ENCODE data around the gene PDE6A. TPM values are rescaled to one million over a fixed set of nuclear protein-coding genes. Genes with fewer than 3 reads are reported as not detected.
"Not testable (repeated sequence)": the region's sequence is repeated elsewhere in the genome, so short reads cannot be mapped to it uniquely, and the experiment has no call there.

PDE6A gene
- total RNA-seq, 2 donors from 2014 or later: 4.2 to 4.7 TPM

GRCh38 chr5:149904293-149904886 lies 40.2 kb downstream of the PDE6A start:
- DNase-seq (no peak), ATAC-seq (peak; percentile 27)
- intact Hi-C loops (cut with DNase I, micrococcal nuclease): no loop called here

DNA sequence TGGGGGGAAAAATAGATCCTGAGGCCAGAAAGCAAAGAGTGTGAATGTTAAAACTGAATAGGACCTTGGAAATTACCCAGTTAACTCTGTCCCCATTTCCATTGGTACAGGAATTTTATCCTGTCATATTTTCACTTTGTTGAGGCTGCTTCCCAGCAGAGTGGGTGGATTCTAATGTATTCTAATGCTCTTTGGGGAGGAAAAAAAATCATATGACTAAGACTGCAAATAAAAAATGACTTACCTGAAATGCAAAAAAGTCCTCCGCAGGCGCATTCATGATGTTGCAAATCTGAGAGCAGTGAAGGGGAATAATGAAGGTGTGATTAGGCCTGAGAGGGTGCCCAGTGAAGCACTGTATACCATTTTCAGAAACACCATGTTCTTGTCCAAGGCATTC lies 41.2 kb downstream of the PDE6A start:
- intact Hi-C loops (cut with DNase I, micrococcal nuclease): no loop called here
- DNase-seq (no peak), ATAC-seq (no peak)

DNA sequence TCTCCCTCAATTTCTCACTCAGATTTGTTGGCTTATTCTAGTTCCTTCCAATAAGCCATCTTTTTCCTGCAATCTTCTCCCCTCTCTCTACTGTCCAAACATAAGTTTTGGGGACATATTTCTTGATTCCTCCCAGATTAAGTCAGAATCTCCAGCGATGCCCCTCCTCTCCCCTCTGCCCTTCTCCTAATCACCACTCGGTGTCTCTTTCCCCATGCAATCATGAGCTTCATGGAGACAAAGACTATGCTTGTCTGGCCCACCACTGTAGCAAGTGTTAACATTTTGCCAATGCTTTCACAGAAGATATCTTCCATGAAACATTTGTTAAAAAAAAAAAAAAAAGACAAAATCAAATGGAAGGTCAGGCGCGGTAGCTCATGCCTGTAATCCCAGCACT lies 42.4 kb downstream of the PDE6A start:
- DNase-seq (no peak), ATAC-seq (no peak)
- intact Hi-C loops (cut with DNase I, micrococcal nuclease): no loop called here

DNA sequence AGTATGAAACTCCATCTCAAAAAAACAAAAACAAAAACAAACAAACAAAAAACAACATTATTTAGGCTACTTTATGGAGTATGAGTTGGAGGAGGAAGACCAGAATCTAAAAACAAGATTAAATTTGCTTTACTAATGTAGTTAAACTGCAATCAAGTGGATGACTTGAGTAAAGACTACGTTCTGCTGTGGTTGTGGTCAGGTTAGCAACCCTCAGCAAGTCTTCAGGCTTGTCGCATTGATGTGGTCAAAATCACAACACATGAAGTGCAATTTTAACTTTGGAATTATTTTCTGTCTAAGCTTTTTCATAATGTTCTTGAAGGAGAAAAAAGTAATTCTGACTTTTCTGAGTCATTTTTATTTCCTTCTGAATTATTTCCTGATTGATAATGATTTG lies 43.1 kb downstream of the PDE6A start:
- ATAC-seq (no peak), DNase-seq (no peak)
- intact Hi-C loops (cut with DNase I, micrococcal nuclease): no loop called here

DNA sequence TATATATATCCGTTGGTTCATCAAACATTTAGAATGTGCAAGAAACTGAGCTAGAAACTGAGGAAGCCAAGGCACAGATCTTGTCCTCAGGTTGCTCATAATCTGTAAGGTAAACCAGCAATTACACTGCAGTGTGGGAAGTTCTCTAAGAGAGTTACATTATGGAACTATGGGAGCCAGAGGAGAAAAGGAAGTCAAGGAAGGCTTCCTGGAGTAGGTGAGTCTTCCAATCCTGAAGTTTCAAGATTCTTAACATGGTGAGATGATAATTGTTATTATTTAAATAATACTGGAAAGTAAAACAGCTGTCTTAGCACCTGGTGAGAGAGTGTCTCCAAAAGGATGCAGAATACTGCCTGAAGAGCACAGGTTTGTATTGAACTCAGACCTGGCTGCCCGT lies 44.2 kb downstream of the PDE6A start:
- no peak for ATAC-seq
- intact Hi-C loops (cut with DNase I, micrococcal nuclease): no loop called here
- no peak for DNase-seq

GRCh38 chr5:149898811-149899210 lies 45.8 kb downstream of the PDE6A start:
- no peak for ATAC-seq
- intact Hi-C loops (cut with DNase I, micrococcal nuclease): no loop called here
- no peak for DNase-seq

DNA sequence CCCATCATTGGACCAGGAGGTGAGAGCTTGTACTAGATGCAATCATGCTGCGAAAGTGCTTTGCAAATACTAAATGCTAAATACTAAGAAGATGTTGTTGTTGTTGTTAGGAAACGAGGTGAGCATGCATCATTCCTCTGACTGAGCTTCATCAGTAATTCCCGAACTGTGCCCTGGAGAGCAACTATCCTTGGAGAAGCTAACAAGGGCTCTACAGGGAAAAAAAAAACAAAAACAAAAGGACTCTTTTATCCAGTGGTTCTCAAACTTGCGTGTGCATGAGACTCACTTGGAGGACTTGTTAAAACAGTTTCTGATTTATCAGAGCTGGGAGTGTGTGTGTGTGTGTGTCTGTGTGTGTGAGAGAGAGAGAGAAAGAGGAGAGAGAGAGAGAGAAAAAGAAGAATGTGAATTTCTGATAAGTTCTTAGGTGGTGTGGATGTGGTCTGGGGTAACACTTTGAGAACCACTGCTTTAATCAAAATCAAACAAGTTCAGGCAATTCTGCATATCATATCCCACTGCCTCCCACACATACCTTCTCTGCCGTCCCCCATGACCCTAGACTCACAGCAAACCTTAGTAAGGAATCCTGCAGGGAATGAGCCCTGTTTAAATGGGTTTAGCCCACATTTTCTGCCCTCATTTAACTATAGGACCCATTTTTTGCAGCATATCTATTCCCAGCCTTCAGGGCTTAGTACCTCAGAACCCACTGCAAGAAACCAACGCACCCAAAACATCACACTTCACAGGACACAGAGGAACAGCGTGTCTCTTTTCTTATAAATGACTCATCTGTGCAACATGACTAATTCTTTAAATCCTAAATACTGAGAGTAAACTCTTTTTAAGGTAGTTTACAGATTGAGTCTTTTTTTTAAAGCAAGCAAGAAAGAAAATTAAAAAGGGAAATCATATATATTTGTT lies 48.9 kb downstream of the PDE6A start:
- DNase-seq (no peak), ATAC-seq (no peak)
- intact Hi-C loops (cut with DNase I, micrococcal nuclease): no loop called here

- ATAC-seq: no peak
- intact Hi-C loops (cut with DNase I, micrococcal nuclease): no loop called here
- DNase-seq: no peak
Observed at GRCh38 chr5:149894237-149894636, 50.4 kb downstream of the PDE6A start.

DNA sequence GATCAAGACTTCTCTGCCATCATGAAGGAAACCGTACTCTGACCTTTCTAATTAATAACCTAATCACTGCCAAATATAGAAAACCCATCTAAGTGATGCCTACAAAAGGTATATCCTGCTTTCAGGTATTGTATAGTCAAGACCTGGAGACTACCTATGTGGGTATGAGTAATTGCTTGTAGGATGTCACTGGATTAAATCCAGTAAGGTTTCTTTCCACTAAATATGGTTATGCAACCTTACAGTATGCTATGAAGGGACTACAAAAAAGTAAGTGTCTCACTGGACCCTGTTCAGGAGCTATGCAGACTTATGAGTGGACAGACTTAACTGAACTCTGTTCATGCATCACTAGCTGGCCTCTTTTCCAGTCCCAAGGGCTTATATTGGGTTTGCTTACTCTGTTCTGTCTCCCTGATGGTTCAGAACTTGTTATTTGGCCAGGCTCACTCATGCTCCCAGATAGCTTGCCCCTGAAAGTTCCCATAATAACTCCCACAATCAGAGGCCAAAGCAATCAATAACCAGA lies 51.1 kb downstream of the PDE6A start:
- intact Hi-C loops (cut with DNase I, micrococcal nuclease): no loop called here
- DNase-seq (no peak), ATAC-seq (peak; percentile 30)

DNA sequence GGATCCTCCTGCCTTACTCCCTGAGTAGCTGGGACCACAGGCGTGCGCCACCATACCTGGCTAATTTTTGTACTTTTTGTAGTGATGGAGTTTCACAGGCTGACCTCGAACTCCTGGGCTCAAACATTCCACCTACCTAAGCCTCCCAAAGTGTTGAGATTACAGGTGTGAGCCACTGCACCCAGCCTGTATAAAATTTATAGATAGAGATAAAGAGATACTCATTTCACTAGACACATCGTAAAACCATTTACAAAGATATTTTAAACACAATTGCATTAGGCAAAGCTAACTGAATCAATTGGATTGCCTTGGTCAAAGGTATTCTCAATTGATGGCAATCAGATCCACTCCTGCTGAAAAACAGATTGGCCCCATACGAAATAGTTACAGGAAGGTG lies 52.0 kb downstream of the PDE6A start:
- no peak for DNase-seq
- intact Hi-C loops (cut with DNase I, micrococcal nuclease): no loop called here
- ATAC-seq: peak; percentile 88

DNA sequence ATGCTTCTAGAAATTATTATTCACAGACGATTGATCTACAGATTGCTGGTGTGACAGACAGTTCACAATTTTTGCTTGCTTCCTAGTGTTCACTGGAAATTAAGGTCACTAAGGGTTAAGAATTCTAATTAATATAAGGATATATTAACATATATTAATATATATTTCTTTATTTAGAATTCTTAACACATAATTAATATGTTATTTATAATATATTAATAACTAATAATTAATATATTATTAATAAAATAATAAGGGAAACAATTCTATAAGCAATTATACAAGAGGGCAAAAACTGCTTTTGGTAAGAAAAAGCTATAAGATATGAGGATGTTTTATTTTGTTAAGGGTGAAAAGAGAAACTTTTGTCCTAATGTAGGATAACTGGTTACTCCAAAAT lies 56.3 kb downstream of the PDE6A start:
- DNase-seq (no peak), ATAC-seq (no peak)
- intact Hi-C loops (cut with DNase I, micrococcal nuclease): no loop called here

DNA sequence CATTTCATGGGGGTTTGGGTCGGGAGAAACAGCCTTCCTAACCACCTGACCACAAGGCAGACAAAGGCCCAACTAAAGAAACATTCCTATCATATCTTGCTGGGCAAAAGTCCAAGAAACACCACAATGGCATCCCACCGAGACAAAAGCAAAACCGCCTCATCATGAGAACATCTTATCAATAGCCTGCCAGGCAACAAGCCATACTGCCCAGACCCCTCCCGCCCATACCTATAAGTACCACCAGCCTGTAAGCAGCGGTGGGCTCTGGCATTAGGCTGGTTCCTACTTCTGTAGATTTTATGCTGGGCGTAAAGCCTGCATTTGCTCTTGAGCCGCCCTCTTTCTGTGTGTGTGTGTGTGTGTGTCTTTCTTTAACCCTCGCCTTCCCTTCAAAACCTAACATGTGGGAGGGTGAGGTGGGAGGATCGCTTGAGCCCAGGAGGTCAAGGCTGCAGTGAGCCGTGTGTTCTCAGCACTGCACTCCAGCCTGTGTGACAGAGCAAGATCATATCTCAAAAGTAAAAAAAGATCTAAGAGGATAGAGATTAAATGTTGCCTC lies 56.9 kb downstream of the PDE6A start:
- no peak for DNase-seq
- intact Hi-C loops (cut with DNase I, micrococcal nuclease): no loop called here
- ATAC-seq: no peak

DNA sequence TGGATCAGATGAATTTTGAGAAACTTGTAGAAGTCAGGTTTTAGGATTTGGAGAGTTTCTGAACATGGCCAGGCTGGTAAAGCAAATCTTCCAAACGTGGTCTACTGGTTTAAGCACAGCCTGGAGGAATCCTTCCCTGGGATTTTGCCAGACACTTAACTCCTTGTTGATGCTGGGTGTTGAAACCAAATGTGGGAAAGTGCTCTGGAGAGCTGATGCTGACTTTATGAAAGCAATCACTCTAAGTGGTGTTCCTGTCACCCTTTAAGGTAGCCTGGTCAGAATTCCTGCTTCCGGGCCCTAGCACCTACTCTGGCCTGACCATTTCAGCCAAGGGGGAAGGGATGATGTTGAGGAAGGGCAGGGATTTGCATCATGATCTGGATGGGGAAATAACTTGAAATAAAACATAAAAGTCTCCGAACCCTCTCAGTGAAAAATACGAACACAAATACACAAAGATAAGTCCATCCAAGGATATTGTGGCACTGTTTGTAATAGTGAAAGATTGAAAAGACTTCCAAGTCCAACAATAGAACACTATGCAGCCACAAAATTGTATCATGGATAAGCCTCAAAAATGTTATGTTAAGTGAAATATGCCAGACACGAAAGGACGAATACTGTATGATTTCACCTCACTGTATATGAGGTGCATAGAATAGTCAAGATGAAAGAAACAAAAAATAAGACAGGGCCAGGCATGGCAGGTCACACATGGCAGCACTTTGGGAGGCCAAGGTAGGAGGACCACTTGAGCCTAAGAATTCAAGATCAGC lies 57.7 kb downstream of the PDE6A start:
- ATAC-seq: no peak
- no peak for DNase-seq
- intact Hi-C loops (cut with DNase I, micrococcal nuclease): no loop called here

DNA sequence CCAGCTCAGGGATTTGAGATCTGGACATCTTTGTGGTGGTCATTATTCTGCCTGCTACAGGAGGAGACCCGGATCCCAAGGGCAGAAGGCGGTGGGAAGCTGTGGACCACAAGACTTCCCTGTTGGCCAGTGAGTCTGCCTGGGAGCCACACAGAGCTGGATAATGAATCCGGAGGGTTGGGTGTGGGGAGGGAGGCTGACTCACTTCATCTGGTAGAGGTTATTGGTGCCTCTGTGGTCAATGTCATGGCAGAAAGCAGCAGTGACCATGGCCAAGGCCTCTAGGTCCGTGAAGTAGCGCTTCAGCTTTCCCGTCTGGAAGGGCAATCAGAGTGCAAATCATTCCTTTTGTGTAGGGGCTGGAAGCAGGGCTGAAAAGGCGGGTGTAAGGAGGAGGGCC lies 58.5 kb downstream of the PDE6A start:
- intact Hi-C loops (cut with DNase I, micrococcal nuclease): no loop called here
- ATAC-seq: peak; percentile 52
- DNase-seq: no peak

- ATAC-seq (peak; percentile 89), DNase-seq (no peak)
- intact Hi-C loops (cut with DNase I, micrococcal nuclease): no loop called here
Observed at GRCh38 chr5:149885513-149885912, 59.1 kb downstream of the PDE6A start.

GRCh38 chr5:149883550-149883949 lies 61.0 kb downstream of the PDE6A start:
- intact Hi-C loops (cut with DNase I, micrococcal nuclease): no loop called here
- ATAC-seq (no peak), DNase-seq (no peak)

DNA sequence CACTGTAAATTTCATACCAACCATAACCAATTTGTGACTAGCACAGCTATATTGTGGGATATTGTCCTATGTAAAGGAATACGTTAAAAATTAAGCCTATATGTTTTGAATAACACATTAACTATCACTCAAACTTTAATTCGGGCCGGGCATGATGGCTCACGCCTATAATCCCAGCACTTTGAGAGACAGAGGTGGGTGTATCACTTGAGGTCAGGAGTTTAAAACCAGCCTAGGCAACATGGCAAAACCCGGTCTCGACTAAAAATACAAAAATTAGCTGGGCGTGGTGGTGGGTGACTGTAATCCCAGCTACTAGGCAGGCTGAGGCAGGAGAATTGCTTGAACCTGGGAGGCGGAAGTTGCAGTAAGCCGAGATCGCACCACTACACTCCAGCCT lies 62.0 kb downstream of the PDE6A start:
- ATAC-seq; DNase-seq; intact Hi-C loops (cut with DNase I, micrococcal nuclease): not testable (repeated sequence)

- no peak for DNase-seq
- ATAC-seq: no peak
- intact Hi-C loops (cut with DNase I, micrococcal nuclease): no loop called here
Observed at GRCh38 chr5:149881874-149882273, 62.7 kb downstream of the PDE6A start.

DNA sequence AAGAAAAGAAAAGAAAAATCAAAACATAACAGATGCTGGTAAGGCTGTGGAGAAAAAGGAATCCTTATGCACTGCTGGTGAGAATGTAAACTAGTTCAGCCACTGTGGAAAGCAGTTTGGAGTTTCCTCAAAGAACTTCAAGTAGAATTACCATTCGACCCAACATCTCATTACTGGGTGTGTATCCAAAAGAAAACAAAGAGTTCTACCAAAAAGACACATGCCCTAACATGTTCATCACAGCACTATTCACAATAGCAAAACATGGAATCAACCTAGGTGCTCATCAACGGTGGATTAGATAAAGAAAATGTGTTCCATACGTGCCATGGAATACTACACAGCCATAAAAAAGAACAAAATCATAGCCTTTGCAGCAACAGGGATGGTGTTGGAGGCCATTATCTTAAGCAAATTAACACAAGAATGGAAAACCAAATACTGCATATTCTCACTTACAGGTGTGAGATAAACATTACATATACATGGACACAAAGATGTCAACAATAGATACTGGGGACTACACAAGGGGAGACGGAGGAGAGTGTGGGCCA lies 63.4 kb downstream of the PDE6A start:
- intact Hi-C loops (cut with DNase I, micrococcal nuclease): no loop called here
- ATAC-seq: no peak
- DNase-seq: no peak

Measured in left colon (tissue), 2 donors.